Thoracic aorta (tissue), 2 donors: Measurements from ENCODE around the gene GORASP2. TPM values are rescaled to one million over a fixed set of nuclear protein-coding genes. Genes with fewer than 3 reads are reported as not detected.
"Not testable (repeated sequence)": the region's sequence is repeated elsewhere in the genome, so short reads cannot be mapped to it uniquely, and the experiment has no call there.

Experiments used
- ATAC-seq: fragments of 150-250 bp; one replicate; pipeline ENCODE4 v1.8.0; 2017; ENCODE audit warnings: low read depth; ENCODE audit not compliant: insufficient number of reproducible peaks, low FRiP score
- DNase-seq: peaks from one replicate; pipeline ENCODE4 v3.0.0-alpha.2; 2020; ENCODE audit warnings: low spot score
- H3K27ac ChIP-seq, 2 donors: fragments of 200-600 bp; sonication (generic); 1 replicate in 1 of 2; 2 replicates in 1 of 2; pipeline ENCODE4 v1.5.1; 2016; ENCODE audit warnings: mild to moderate bottlenecking in 2 of 2, moderate library complexity in 2 of 2
- H3K27me3 ChIP-seq: fragments of 200-600 bp; sonication (generic); replicated peaks from 2 replicates; pipeline ENCODE4 v1.6.0; 2016; ENCODE audit warnings: mild to moderate bottlenecking; ENCODE audit not compliant: insufficient read depth
- H3K36me3 ChIP-seq: fragments of 200-600 bp; sonication (generic); one replicate; pipeline ENCODE4 v1.5.1; 2016
- H3K4me1 ChIP-seq, 2 donors: fragments of 200-600 bp; sonication (generic); 1 replicate in 1 of 2; 2 replicates in 1 of 2; pipeline versions ENCODE4 v1.5.1 to v1.6.0; 2016; ENCODE audit warnings: low read depth in 2 of 2, mild to moderate bottlenecking in 1 of 2; ENCODE audit not compliant: control insufficient read depth in 1 of 2
- H3K4me3 ChIP-seq: fragments of 200-600 bp; sonication (generic); 2 replicates; pipeline ENCODE4 v1.5.1; 2016; ENCODE audit warnings: mild to moderate bottlenecking
- H3K9me3 ChIP-seq: fragments of 200-600 bp; sonication (generic); 2 replicates; pipeline ENCODE4 v1.5.1; 2016
- CTCF ChIP-seq: fragments of 200-600 bp; sonication (generic); IDR thresholded peaks from one replicate; pipeline ENCODE4 v1.5.1; 2019; ENCODE audit warnings: antibody characterized with exemption
- total RNA-seq, 2 donors: library from RNA; depleted of rRNA; stranded (reverse); fragments of >200 nt; gene quantifications; one replicate each; pipeline versions ENCODE4 v1.1.0 to v1.2.3, GENCODE V29; 2016

The GORASP2 gene
- total RNA-seq, 2 donors from 2014 or later = 46.3 to 50.9 TPM

GRCh38 chr2:170895023-170895757, 33.9 kb upstream of the GORASP2 start:
- no peaks in the 10 kb centered on the region for H3K9me3 ChIP-seq
- H3K4me1 ChIP-seq = no peaks in the 10 kb centered on the region
- no peak overlapping the region for H3K4me3 ChIP-seq
- ATAC-seq (no peak), DNase-seq (no peak)
- no peak for TF ChIP-seq CTCF
- no peak overlapping the region for H3K27ac ChIP-seq
- H3K27me3 ChIP-seq = no peaks in the 10 kb centered on the region
- H3K36me3 ChIP-seq = no peaks in the 10 kb centered on the region

- no peak for TF ChIP-seq CTCF
Measured at GRCh38 chr2:170896622-170897021, 32.4 kb upstream of the GORASP2 start.

GRCh38 chr2:170897108-170897507, 31.9 kb upstream of the GORASP2 start:
- ATAC-seq = no peak
- no peak for DNase-seq
- H3K27ac ChIP-seq = no peak overlapping the region
- H3K4me1 ChIP-seq = no peaks in the 10 kb centered on the region
- no peak overlapping the region for H3K4me3 ChIP-seq
- no peaks in the 10 kb centered on the region for H3K36me3 ChIP-seq
- no peak for TF ChIP-seq CTCF
- no peaks in the 10 kb centered on the region for H3K27me3 ChIP-seq
- H3K9me3 ChIP-seq = no peaks in the 10 kb centered on the region

More at GRCh38 chr2:170896622-170897021, 32.4 kb upstream of the GORASP2 start:
- no peak overlapping the region for H3K4me3 ChIP-seq
- no peaks in the 10 kb centered on the region for H3K27me3 ChIP-seq
- H3K27ac ChIP-seq = no peak overlapping the region
- H3K9me3 ChIP-seq = no peaks in the 10 kb centered on the region
- no peak for DNase-seq
- no peak for ATAC-seq
- no peaks in the 10 kb centered on the region for H3K4me1 ChIP-seq
- no peaks in the 10 kb centered on the region for H3K36me3 ChIP-seq

- Histone ChIP-seq H3K27ac (no peak overlapping the region), H3K4me3 (no peak overlapping the region), H3K27me3 (no peaks in the 10 kb centered on the region), H3K4me1 (no peaks in the 10 kb centered on the region), H3K9me3 (peaks cover 12% of the 10 kb centered on the region), H3K36me3 (no peaks in the 10 kb centered on the region)
- DNase-seq (no peak), ATAC-seq (no peak)
- no peak for TF ChIP-seq CTCF
Measured at GRCh38 chr2:170905864-170906263, 23.2 kb upstream of the GORASP2 start.

- no peak for TF ChIP-seq CTCF
- Histone ChIP-seq H3K27me3 (no peaks in the 10 kb centered on the region), H3K4me1 (no peaks in the 10 kb centered on the region), H3K9me3 (peaks cover 39% of the 10 kb centered on the region), H3K4me3 (no peak overlapping the region), H3K36me3 (no peaks in the 10 kb centered on the region), H3K27ac (no peak overlapping the region)
- DNase-seq = no peak
- no peak for ATAC-seq
Measured at GRCh38 chr2:170911314-170911889, 17.7 kb upstream of the GORASP2 start.

GRCh38 chr2:170914994-170915666, 13.9 kb upstream of the GORASP2 start:
- ATAC-seq, H3K4me3 ChIP-seq, H3K4me1 ChIP-seq, H3K27ac ChIP-seq, H3K27me3 ChIP-seq, DNase-seq, H3K36me3 ChIP-seq: not testable (repeated sequence)
- H3K9me3 ChIP-seq = peaks cover 42% of the 10 kb centered on the region
